Stimulated activated CD8-positive, alpha-beta memory T cell treated with anti-CD3 and anti-CD28 coated beads, Interleukin-4, amount 100 ng/mL, for 24 hours (primary cell): ENCODE results near the gene KLF7.

ENCODE experiments used
- DNase-seq: peaks from one replicate; pipeline ENCODE4 v3.0.0-alpha.2; 2020; ENCODE audit warnings: low read depth

KLF7 gene

GRCh38 chr2:207165121-207166038, at the start of gene KLF7:
TSS of gene KLF7 (minus strand) at chr2:207165948. CDS start at chr2:207165568, 380 bp downstream.
- DNase-seq = peak; percentile 26

- DNase-seq = no peak
These were observed 49.6 kb upstream of the KLF7 start for GRCh38 chr2:207215308-207215707.

GRCh38 chr2:207214446-207214845, 48.7 kb upstream of the KLF7 start:
- no peak for DNase-seq

GRCh38 chr2:207206011-207206410, 40.3 kb upstream of the KLF7 start:
- DNase-seq = no peak

- DNase-seq = no peak
These were observed 39.6 kb upstream of the KLF7 start for GRCh38 chr2:207205173-207205957.

GRCh38 chr2:207203056-207203455, 37.3 kb upstream of the KLF7 start:
- no peak for DNase-seq

- DNase-seq = no peak
These were observed 36.9 kb upstream of the KLF7 start for GRCh38 chr2:207202645-207203044.

GRCh38 chr2:207201416-207201815, 35.7 kb upstream of the KLF7 start:
- no peak for DNase-seq

- DNase-seq = no peak
These were observed 34.4 kb upstream of the KLF7 start for GRCh38 chr2:207200136-207200535.

GRCh38 chr2:207194028-207194427, 28.3 kb upstream of the KLF7 start:
- no peak for DNase-seq

GRCh38 chr2:207188626-207189419, 23.1 kb upstream of the KLF7 start:
- DNase-seq = no peak

GRCh38 chr2:207185372-207185771, 19.6 kb upstream of the KLF7 start:
- no peak for DNase-seq

GRCh38 chr2:207184768-207185167, 19.0 kb upstream of the KLF7 start:
- no peak for DNase-seq

- no peak for DNase-seq
These were observed 18.6 kb upstream of the KLF7 start for GRCh38 chr2:207184348-207184747.

- DNase-seq = no peak
These were observed 17.8 kb upstream of the KLF7 start for GRCh38 chr2:207183506-207183905.

- no peak for DNase-seq
These were observed 17.2 kb upstream of the KLF7 start for GRCh38 chr2:207182911-207183310.

- DNase-seq = no peak
These were observed 16.0 kb upstream of the KLF7 start for GRCh38 chr2:207181526-207182274.

GRCh38 chr2:207180741-207181140, 15.0 kb upstream of the KLF7 start:
- no peak for DNase-seq

GRCh38 chr2:207176247-207176646, 10.5 kb upstream of the KLF7 start:
- DNase-seq = no peak

GRCh38 chr2:207173641-207174040, 7.9 kb upstream of the KLF7 start:
- DNase-seq = no peak

- no peak for DNase-seq
These were observed 1.6 kb upstream of the KLF7 start for GRCh38 chr2:207167099-207167923.
